ENCODE measurements around the gene NPY5R. TPM values are rescaled to one million over a fixed set of nuclear protein-coding genes. Genes with fewer than 3 reads are reported as not detected.

The NPY5R gene
- total RNA-seq, 4 donors from 2014 or later, result not detected

DNA sequence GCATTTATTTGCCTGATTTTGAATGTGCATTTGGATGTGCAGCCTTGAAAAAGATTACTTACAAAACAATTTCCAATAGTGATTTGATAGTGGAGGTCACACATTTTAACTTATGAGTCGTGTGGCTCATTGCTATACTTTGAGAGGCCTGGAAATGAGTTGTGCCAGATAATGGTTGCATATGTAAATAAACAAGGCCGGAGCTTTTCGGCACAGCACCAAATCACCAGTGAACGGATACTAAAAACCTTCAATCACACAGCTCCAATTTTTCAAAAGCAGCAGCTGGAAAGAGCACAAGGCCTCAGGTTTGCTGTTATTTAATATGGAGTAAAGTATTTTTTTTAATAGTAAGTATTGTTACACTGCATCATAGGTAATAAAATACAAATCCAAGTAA, 57.2 kb downstream of the NPY5R start:
- no peaks in the 10 kb centered on the region for H3K36me3 ChIP-seq
- no peak for TF ChIP-seq POLR2A (IDR thresholded peaks at IDR 0.05)
- TF ChIP-seq, protein P1, sequence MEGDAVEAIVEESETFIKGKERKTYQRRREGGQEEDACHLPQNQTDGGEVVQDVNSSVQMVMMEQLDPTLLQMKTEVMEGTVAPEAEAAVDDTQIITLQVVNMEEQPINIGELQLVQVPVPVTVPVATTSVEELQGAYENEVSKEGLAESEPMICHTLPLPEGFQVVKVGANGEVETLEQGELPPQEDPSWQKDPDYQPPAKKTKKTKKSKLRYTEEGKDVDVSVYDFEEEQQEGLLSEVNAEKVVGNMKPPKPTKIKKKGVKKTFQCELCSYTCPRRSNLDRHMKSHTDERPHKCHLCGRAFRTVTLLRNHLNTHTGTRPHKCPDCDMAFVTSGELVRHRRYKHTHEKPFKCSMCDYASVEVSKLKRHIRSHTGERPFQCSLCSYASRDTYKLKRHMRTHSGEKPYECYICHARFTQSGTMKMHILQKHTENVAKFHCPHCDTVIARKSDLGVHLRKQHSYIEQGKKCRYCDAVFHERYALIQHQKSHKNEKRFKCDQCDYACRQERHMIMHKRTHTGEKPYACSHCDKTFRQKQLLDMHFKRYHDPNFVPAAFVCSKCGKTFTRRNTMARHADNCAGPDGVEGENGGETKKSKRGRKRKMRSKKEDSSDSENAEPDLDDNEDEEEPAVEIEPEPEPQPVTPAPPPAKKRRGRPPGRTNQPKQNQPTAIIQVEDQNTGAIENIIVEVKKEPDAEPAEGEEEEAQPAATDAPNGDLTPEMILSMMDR (IDR thresholded peaks at IDR 0.05 in 4 of 5, conservative IDR thresholded peaks at IDR 0.05 in 1 of 5), result no peak
- no peak overlapping the region for H3K4me3 ChIP-seq
- H3K27me3 ChIP-seq, result no peaks in the 10 kb centered on the region
- H3K4me1 ChIP-seq, result no peaks in the 10 kb centered on the region
- intact Hi-C loops (cut with DNase I; ENCODE audit: low total_unique reads) (no loop called here), in situ Hi-C loops (cut with MboI; ENCODE audit: low sequenced_read_pairs in 4 of 4) (loop anchor here in 1 of 4 donors (25.0 kb wide), 1 partner anchor 111 kb away; no protein-coding TSS in a partner anchor)
- no peak overlapping the region for H3K27ac ChIP-seq
- ATAC-seq, result no peak
- DNase-seq, result no peak
- H3K9me3 ChIP-seq, result no peaks in the 10 kb centered on the region

Other genes with a start within 250 kb of the NPY5R start
- gene NAF1, start 177.0 kb upstream of the NPY5R start, total RNA-seq, result 10 to 100 TPM; 28.8 to 55.2 (median 37.6) TPM
- gene NPY1R, start 11.3 kb upstream of the NPY5R start, total RNA-seq, result 1 to 10 TPM in 3 of 4 donors, under 1 TPM in 1; 0.40 to 3.1 (median 1.3) TPM
- not detected for gene TKTL2, start 129.9 kb downstream of the NPY5R start, total RNA-seq
- 10 to 100 TPM in 2 of 4 donors, 1 to 10 TPM in 2; 4.0 to 15.4 (median 8.7) TPM for gene TMA16, start 150.8 kb downstream of the NPY5R start, total RNA-seq